ENCODE measurements around the gene RNF225.
"Not testable (repeated sequence)": the region's sequence is repeated elsewhere in the genome, so short reads cannot be mapped to it uniquely, and the experiment has no call there.

The RNF225 gene

DNA sequence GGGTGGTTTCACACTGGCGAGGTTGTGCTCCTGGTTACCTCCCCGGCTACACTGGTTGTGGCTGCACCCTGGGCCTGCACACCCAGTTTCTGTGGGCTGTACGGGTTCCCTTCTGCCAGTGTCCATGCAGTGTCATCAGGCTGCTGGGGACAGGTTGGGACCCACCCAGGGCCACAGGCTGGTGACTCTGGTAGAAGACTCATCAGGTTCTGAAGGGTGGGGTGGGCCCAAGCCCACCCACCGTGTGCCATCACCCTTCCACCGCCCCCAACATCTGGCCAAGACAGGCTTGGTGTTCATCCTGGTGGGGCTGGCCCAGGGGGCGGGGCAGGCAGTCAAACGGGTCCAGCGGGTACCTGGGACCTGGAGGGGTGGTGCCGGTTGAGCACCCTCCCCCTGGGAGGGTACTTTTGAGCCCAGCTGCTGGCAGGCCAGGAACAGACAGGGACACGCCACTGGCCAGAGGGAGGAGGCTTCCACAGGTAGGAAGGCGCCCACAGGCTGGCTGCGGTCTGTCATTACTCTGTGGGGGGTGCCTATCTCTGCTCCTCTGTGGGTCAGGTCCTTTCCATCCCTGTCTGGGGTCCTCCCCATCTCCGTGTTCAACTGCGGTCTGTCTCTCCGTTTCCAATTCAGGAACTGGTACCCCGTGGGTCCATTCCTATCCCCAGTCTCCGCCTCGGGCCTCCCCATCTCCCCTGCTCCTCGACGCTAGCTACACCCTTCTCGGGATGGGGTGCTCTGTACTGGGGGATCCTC is at the start of gene RNF225:
TSS of gene RNF225 (plus strand) at position 437 of the 759 bp plus-strand sequence. CDS start 434 bp downstream, outside the sequence.
- DNase-seq: peak; percentile 69

DNA sequence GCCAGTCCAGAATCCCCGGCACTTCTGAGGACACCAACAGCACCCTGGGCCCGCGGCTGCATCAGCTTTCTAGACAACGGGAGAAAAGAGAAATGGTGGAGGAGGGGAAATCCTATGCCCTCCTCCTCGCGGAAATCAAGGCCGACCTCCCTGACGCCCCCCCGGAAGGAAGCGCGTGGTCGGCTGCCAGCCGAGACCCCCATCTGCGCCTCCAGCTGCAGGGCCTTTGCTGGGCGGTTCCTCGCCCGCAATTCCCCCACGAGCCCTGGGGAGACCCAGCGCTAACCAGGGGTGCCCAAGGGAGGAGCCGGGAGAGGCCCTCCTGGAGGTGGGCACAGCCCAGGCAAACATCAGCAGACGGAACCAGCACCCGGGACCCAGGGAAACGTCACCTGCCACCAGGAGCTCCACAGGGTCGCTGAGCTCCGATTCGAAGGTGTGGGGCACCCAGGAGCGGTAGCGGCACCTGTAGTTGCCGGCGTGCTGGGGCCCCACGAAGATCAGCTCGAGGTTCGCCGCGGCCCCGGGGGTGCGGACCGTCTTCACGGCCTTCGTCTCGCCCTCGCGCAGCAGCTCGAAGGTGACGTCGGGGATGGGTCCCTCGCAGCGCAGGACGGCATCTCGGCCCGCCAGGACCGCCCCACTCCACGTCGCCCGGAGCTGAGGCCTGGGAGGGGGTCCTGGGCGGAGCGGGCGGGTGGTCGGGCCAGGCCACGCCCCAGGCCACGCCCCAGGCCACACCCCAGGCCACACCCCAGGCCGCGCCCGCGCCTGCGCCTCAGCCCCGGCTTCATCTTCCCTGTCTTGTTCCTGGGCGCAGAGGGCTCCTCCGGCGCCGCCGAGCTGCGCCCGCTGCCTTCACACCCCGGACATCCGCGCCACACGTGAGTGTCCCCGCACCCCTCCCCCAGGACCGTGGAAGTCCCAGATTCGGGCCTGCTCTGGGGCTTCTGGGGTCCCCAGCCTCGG is 48.2 kb upstream of the RNF225 start:
- no peak for DNase-seq

DNA sequence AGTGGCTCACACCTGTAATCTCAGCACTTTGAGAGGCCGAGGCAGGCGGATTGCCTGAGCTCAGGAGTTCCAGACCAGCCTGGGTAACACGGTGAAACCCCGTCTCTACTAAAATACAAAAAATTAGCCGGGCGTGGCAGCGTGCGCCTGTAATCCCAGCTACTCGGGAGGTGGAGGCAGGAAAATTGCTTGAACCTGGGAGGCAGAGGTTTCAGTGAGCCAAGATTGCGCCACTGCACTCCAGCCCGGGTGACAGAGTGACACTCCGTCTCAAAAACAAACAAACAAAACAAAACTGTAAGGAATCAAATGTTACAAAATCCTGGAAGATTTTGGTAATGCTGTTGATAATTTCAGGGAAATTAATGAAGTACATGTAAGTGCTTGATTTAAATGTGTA is 47.4 kb upstream of the RNF225 start:
- DNase-seq: not testable (repeated sequence)

DNA sequence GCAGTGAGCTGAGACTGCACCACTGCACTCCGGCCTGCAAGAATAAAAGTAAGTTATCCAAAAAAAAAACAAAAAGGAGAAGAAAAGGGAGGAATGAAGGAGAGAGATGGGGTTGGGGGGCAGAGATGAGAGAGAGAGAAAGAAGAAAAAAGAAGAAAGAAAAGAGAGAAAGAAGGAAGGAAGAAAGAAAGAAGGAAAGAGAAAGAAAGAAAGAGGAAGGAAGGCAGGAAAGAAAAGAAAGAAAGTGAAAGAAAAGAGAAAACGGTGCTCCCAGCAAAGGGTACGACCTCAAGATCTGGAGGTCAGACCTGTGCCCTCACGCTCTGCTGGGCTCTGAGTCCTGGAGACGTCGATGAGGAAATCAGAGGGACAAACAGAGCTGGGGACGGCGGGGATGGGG is 45.9 kb upstream of the RNF225 start:
- DNase-seq: no peak

DNA sequence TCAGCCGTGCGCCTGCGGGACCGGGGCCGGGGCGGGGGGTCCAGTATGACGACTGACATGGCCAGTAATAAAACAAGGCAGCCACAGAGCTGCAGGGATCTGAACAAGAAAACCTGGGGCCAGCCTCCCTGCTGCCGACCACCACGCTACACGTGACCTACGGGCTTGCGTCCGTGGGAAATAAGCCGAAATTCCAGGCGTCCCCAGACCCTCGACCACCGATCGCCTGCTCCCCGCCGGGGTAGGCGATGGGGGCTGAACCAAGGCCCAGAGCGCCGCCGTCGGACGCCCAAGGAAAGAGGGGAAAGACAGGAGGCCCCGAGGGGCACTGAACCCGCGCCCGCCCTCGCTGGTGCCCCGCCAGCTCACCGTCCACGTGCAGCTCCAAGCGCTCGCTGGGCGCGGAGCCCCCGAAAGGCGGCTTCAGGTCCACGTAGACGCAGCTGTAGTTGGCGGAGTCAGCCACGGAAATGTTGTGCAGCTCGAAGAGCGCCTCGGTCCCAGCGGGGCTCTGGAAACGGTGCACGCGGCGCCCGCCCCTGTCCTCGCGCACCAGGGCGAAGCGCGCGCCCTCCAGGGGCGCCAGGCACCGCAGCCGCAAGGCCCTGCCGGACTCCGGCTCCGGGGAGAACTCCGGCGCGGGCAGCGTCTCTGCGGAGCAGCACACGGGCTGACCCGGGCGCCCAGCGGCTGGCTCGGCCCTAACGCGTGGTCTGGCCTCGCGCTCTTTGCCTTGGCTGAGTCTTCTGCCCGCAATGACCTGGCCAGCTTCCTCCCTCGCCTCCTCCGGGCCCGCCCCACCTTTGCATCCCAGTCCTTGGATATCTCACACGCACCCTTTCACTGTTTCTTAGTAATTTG is 45.2 kb upstream of the RNF225 start:
- DNase-seq: no peak

DNA sequence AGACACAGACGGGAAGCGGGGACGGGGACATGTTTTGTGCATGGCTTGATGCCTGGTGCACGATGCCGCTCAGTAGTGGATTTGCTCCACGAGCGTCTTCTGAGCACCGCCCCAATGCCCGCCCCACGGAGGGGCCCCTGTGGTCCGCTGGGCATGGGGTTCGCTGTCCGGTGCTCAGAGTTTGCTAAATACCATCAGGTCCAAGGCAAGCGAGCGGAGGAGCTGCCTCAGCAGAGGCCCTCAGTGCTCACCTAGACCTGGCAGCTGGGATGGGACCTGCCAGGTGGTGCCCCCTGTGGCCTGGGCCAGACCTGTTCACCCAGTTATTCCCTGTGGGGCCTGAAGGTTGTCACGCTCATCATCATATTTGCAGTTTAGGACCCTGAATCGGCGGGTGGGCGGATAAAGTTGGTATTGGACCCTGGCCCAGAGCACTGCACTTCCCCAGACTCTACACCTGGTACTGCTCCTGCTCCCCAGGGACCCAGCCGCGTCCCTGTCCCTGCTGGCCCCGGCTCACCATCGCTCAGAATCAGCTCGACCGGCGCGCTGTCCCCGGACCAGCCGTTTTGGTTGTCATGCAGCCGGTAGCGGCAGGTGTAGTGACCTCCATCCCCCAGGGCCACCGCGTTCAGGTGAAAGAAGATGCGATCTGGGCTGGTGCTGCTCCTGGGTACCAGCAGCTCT is 44.4 kb upstream of the RNF225 start:
- DNase-seq: no peak

DNA sequence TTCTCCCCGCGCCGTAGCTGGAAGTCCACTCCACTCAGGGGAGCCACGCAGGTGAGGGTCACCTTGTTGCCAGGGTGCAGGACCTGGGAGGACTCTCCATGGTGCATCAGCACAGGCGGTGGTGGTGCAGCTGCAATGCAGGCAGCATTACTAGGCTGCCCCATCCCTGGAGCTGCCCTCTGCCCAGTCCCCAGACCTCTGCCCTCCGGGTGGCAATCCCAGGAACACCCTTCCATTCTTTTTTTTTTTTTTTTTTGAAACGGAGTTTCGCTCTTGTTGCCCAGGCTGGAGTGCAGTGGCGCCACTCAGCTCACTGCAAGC is 43.9 kb upstream of the RNF225 start:
- no peak for DNase-seq

DNA sequence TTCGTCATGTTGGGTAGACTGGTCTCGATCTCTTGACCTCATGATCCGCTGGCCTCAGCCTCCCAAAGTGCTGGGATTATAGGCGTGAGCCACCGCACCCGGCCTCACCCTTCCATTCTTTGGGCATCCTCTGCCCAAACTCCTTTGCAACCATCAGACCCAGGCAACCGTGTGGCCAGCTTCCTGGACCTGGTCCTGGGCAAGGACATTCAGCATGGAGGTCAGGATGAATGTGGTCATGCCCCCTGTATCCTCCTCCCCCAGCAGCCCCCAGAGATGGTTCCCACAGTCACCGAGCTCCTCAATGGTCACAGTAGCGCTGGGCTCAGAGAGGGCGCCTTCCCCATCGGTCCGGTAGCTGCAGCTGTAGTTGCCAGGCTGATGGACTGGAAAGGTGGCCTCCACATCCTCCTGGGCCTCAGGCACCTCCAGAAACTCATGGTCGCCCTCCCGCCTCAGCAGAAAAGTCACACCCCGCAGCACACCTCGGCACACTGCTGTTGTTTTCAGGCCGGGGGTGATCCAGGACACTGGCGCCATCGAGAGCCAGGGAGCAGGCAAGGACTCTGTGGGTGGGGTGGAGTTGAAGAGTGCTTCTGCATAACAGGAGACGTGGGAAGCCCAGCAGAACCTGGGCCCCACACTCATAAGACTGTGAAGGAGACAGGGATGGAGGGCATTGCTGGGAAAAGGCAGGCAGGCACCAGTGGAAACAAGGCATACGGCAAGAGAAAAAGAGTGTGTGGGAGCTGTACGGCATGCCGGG is 43.3 kb upstream of the RNF225 start:
- DNase-seq: no peak

DNA sequence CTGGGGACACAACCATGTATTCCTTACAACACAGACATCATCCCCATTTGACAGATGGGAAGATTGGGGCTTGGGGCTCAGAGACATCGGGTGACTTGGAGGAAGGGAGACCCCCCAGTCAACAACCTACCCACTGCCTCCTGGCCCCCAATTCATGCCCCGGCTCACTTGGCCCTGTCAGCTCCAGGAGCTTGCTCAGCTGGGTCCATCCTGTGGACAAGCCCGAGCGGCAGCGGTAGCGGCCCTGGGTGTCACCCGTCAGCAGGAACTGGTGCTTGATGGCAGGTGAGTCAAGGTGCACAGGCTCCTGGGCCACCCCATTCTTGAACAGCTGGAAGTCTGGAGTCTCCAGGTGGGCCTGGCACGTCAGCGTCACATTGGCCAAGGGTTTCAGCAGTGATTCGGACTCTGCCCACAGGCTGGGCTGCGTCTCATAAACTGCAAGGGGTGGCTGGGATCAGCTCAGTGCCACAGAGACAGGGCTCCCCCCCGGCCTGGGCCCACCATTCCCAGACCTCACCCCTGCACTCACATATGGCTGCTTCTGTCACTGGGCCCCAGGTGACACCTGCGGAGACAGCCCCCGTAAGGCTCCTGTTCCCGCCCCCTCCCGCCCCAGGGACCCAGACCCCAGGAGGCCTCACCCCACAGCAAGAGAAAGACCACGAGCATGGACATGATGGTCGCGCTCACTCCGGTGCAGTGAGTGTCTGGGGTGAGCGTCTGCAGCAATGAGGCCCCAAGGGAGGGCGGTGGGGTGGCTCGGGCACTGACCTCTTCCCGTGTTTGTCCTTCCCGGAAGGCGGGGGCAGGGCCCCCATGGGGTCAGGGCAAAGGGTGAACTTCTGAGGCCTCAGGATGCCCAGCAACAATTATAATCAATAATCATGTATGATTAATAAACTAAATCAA is 42.4 kb upstream of the RNF225 start, which contains the start of gene A1BG:
TSS of gene A1BG (minus strand) at position 733 of the 912 bp plus-strand sequence. CDS start at position 678, 55 bp downstream.
- DNase-seq: no peak

DNA sequence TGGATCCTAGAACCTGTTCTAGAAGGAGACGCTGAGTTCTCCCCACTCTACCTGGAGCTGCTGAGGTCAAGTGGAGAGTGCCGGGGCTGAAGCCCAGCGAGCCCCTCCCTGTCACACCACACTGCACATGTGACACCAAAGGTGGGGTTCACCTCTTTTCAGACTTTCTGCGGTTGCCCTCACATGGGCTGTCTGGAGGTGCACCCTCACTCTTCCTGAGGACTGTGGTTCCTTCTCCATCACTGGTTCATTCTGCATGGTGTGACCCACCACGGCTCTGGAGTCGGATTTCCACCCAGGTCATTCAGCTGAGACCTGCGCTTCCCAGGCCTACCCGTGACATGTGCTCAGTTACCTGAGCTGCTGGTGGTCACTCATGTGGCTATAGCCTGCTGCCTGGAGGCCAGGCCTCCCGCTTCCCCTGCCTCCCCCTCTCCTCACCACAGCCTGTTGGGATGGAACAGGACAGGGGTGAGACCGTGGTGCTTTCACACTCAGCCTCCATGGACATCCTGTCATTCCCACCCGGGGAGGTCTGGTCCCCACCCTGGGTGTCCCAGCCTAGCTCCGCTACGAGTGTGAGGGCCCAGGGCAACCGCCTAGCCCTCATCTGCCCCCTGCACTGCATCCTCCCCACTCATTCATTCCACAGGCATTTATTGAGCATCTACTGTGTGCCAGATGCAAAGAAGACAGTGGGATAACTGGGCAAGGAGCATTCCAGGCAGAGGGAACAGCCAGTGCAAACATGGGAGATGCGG is 41.6 kb upstream of the RNF225 start:
- no peak for DNase-seq

DNA sequence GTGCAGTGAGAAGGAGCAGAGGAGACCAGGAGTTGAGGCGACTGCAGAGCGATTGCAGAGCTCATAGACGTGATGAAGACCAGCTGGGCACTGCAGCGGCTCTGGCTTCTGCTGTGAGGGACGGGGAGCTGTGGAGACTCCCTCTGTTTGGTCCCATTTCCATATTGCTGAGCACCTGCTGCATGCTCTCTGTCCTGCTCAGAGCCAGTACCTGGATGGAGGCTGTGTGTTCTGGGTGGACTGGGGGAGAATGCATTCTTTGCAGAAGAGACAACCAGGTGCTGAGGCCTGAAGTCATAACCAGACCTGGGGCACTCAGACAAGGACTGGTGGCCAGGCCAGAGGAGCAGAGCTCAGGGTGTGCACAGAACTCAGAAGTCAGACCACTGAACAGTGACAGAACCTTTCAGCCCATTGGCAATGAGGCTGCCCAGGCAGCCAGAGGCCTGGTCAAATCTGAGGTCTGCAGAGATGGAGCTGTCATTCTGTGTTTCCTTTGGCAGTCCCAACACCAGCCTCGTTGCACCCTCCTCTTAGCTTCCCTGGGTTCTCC is 40.9 kb upstream of the RNF225 start:
- no peak for DNase-seq

DNA sequence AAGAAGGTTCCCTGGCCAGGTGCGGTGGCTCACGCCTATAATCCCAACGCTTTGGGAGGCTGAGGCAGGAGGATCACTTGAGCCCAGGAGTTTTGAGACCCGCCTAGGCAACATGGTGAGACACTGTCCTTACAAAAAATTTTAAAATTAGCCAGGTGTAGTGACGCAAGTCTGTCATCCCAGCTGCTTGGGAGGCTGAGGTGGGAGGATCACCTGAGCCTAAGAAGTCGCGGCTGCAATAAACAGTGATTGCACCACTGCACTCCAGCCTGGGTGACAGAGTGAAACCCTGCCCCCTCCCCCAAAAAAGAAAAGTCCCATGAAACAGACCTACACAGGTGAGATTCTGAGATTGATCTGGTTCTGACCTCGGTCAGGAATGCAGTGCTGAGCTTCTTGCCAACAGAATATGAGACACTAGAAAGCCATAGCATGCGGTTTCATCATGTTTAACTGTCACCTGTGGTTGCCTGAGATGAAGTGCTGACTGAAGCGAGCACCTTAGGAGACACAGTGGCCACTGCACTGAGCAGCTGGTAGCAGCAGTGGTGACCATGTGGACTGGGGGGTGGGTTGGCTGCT is 40.1 kb upstream of the RNF225 start:
- no peak for DNase-seq

DNA sequence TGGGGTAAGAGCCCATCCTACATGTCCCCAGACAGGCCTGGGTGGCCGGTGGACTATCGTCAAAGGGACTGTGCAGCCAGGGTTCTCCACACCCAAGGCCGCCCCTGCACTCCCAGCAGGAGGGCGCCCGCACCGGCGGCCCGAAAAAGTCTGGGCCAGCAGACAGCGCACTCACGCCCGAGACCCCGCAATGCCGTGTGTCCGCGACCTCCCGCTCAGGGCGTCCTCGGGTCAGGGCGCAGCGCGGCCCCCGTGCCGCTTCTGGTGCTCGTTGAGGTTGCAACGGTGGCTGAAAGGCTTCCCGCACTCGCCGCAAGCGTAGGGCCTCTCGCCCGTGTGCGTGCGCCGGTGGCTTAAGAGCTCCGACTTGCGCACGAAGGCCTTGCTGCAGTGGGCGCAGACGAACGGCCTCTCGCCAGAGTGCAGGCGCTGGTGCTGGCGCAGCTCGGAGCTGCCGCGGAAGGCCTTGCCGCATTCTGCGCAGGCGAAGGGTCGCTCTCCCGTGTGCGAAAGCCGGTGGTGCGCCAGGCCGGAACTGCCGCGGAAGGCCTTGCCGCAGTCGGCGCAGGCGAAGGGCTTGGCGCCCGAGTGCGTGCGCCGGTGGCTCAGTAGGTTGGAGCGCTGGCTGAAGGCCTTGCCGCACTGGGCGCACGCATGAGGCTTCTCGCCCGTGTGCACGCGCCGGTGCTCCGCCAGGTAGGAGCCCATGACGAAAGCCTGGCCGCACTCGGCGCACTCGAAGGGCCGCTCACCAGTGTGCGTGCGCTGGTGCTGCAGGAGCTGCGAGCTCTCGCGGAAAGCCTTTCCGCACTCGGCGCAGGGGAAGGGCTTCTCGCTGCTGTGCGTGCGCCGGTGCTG is 39.3 kb upstream of the RNF225 start:
- no peak for DNase-seq

DNA sequence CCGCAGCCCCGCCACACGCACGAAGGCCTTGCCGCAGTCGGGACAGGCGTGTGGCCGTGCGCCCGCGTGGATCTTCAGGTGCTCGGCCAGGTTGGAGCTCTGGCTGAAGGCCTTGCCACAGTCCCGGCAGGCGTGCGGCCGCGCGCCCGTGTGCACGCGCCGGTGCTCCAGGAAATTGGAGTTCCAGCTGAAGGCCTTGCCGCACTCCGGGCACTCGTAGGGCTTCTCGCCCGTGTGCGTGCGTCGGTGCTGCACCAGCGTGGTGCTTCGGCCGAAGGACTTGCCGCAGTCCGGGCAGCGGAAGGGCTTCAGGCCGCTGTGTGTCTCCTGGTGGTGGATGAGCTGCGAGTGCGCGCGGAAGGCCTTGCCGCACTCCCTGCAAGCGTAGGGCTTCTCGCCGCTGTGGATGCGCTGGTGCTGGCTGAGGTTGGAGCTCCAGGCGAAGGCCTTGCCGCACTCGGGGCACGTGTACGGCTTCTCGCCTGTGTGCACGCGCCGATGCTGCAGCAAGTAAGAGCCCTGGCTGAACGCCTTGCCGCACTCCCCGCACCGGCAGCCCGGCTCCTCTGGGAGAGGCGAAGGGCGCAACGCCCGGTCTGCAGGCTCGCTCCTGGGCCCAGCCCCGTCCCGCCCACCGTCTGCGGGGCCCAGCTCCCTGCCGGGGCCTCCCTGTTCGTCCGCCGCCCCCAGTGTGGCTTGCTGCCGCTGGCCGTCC is 38.5 kb upstream of the RNF225 start:
- DNase-seq: no peak

DNA sequence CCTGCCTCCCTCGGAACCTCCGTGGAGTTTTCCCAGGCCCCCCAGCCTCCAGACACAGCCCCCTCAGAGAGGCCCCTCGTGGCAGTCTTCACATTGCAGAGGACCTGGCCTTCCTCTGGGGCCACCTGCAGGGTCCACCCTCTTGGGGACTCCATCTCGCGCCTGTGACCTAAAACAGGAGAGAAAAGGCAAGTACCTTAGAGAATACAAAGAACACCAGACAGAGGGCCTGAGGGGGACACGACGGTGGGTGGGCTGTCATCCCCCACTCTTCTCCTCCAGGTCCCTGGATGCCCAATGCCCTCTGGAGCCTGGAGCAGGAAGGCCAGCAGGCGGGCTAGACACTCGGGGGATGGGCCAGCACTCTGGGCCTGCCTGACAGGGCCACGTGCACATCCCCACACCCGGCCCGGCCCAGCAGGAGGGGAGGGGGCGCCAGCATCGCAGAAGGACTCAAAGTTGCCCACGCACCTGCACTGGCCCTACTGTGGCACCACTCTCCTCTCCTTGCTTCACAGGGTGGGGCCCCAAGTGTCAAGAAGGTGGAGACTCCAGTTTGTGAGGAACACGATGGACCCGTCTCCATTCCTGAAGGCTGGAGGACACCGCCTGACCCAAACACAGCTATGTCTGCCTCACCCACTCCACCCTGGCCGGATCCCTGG is 37.8 kb upstream of the RNF225 start:
- DNase-seq: no peak

DNA sequence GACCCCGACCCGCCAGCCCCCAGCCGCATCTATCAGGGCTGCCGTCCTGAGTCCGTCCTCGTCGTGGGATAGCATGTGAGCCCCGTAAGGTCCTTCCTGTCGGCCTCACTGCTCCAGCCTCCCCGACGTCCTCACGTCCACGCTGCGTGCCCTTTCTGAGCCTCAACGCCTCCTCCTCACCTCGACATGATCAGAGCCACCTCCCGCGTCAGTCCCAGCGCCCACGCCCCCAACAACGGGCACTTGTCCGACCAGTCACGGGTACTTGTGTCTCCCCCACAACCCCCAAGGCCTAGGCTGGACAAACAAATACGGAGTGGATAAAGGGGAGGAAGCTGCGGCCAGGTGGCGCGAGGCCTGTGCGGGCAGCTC is 33.6 kb upstream of the RNF225 start:
- peak; percentile 57 for DNase-seq
